GM12891 (cell line): Measurements from ENCODE around the gene PRB3. TPM values are rescaled to one million over a fixed set of nuclear protein-coding genes. Genes with fewer than 3 reads are reported as not detected.

Experiments used
- DNase-seq: peaks from one replicate; pipeline ENCODE4 v3.0.0; 2011; ENCODE audit warnings: low spot score; ENCODE audit not compliant: insufficient read length
- FAIRE-seq: peaks from 2 replicates; lab custom pipeline; 2011; peaks lifted over from hg19 to GRCh38; lab: Jason Lieb, UNC
- PAX5 ChIP-seq: IDR thresholded peaks from 2 replicates; pipeline ENCODE4 v1.6.1; 2011; ENCODE audit warnings: low read length, moderate library complexity, mild to moderate bottlenecking; ENCODE audit not compliant: insufficient read depth, severe bottlenecking
- POLR2A ChIP-seq: IDR thresholded peaks from 2 replicates; pipeline ENCODE4 v1.6.1; 2011; ENCODE audit warnings: low read depth, low read length, control low read depth
- POLR2AphosphoS5 ChIP-seq: IDR thresholded peaks from 2 replicates; pipeline ENCODE4 v1.6.1; 2011; ENCODE audit warnings: low read depth, low read length, control low read depth
- POU2F2 ChIP-seq: IDR thresholded peaks from 2 replicates; pipeline ENCODE4 v1.6.1; 2011; ENCODE audit warnings: low read depth, mild to moderate bottlenecking, control low read depth, low read length, moderate library complexity
- SPI1 ChIP-seq: IDR thresholded peaks from 2 replicates; pipeline ENCODE4 v1.6.1; 2011; ENCODE audit warnings: low read depth, low read length, control low read depth
- TAF1 ChIP-seq: IDR thresholded peaks from 2 replicates; pipeline ENCODE4 v1.6.1; 2011; ENCODE audit warnings: low read depth, low read length, control low read depth
- polyA plus RNA-seq: library from polyadenylated mRNA; unstranded; fragments of >200 nt; gene quantifications from one replicate; pipeline ENCODE4 v1.2.1, GENCODE V29; 2012; ENCODE audit warnings: low read depth, missing spikeins, inconsistent platforms; ENCODE audit not compliant: missing spikeins

The PRB3 gene
- not detected for polyA plus RNA-seq

GRCh38 chr12:11269607-11270006 is at the start of gene PRB3:
PRB3 (minus strand) TSS chr12:11269707; CDS start chr12:11269669, 38 bp downstream.
- FAIRE-seq (no peak), DNase-seq (no peak)
- TF ChIP-seq SPI1 (no peak), TAF1 (no peak), POU2F2 (no peak), POLR2A (no peak), POLR2AphosphoS5 (no peak), PAX5 (no peak)

- DNase-seq (no peak), FAIRE-seq (no peak)
- no peak for TF ChIP-seq POLR2A
- TF ChIP-seq POU2F2: no peak
- TF ChIP-seq SPI1: no peak
- no peak for TF ChIP-seq PAX5
- TF ChIP-seq TAF1: no peak
- no peak for TF ChIP-seq POLR2AphosphoS5
Measured at GRCh38 chr12:11310336-11310735, 40.8 kb upstream of the PRB3 start, which contains the start of gene PRB4. PRB4 (minus strand) TSS chr12:11310436; CDS start chr12:11310398, 38 bp downstream.

- DNase-seq (no peak), FAIRE-seq (no peak)
- TF ChIP-seq POLR2A (no peak), TAF1 (no peak), SPI1 (no peak), PAX5 (no peak), POU2F2 (no peak), POLR2AphosphoS5 (no peak)
Measured at GRCh38 chr12:11307143-11307542, 37.6 kb upstream of the PRB3 start.

DNA sequence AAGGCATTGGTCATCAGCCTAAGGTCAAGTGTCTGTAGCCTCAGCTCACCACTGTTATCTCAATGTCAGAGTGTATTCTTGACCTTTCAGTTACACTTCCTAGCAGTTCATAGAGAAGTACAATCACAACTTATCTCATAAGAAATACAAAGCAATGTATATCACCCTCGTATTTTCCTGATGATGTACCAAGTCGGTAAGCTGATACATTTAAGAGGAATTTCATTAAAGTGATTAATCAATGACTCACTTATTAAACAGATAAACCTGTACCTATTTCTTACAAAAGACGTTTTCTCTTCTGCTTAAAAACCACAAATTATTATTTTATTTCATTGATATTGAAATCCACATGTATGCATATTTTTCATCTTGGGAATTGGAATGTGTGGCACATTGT is 3.9 kb upstream of the PRB3 start:
- FAIRE-seq: no peak
- DNase-seq: no peak
- TF ChIP-seq POLR2A: no peak
- TF ChIP-seq POLR2AphosphoS5: no peak
- no peak for TF ChIP-seq TAF1
- TF ChIP-seq POU2F2: no peak
- TF ChIP-seq PAX5: no peak
- no peak for TF ChIP-seq SPI1

- DNase-seq (no peak), FAIRE-seq (no peak)
- TF ChIP-seq TAF1 (no peak), POU2F2 (no peak), PAX5 (no peak), POLR2AphosphoS5 (no peak), POLR2A (no peak), SPI1 (no peak)
Measured at GRCh38 chr12:11264501-11264900, 5.0 kb downstream of the PRB3 start.

GRCh38 chr12:11246489-11246888 is 23.0 kb downstream of the PRB3 start:
- DNase-seq: no peak
- FAIRE-seq: no peak
- TF ChIP-seq POU2F2: no peak

GRCh38 chr12:11242656-11243055 is 26.9 kb downstream of the PRB3 start:
- DNase-seq (no peak), FAIRE-seq (no peak)
- TF ChIP-seq POU2F2 (no peak), PAX5 (no peak), SPI1 (no peak), POLR2A (no peak), POLR2AphosphoS5 (no peak), TAF1 (no peak)

- TF ChIP-seq SPI1 (no peak), POU2F2 (no peak), POLR2AphosphoS5 (no peak), PAX5 (no peak), TAF1 (no peak), POLR2A (no peak)
- DNase-seq: no peak
- no peak for FAIRE-seq
Measured at GRCh38 chr12:11240348-11240930, 29.1 kb downstream of the PRB3 start.

GRCh38 chr12:11238275-11238674 is 31.2 kb downstream of the PRB3 start:
- FAIRE-seq: no peak
- no peak for DNase-seq
- TF ChIP-seq POLR2A (no peak), PAX5 (no peak), TAF1 (no peak), POU2F2 (no peak), SPI1 (no peak), POLR2AphosphoS5 (no peak)

DNA sequence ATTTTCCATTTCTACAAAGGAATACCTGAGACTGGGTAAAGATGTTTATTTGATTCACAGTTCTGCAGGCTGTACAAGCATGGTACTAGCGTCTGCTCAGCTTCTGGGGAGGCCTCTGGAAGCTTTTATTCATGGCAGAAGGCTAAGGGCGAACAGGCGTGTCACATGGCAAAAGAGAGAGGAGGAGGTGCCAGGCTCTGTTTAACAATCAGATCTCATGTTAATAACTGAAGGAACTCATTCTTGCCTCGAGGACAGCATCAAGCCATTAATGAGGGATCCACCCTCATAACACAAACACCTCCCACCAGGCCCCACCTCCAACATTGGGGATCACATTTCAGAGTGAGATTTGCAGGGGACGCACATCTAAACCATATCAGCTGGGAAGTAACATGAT is 36.0 kb downstream of the PRB3 start:
- FAIRE-seq: no peak
- TF ChIP-seq PAX5: no peak
- no peak for TF ChIP-seq SPI1
- no peak for TF ChIP-seq POU2F2
- no peak for TF ChIP-seq POLR2AphosphoS5
- no peak for TF ChIP-seq POLR2A
- no peak for TF ChIP-seq TAF1
- DNase-seq: no peak
